ENCODE results near the gene CHAF1A.
A peak's percentile ranks its signal among the peaks of the same experiment; 100 is the strongest.

CHAF1A gene

GRCh38 chr19:4385291-4386040 is 17.0 kb upstream of the CHAF1A start:
- no peak for DNase-seq
- H3K4me3 Mint-ChIP-seq = no peak overlapping the region
- no peak for TF ChIP-seq CTCF (IDR thresholded peaks at IDR 0.05)
- peaks cover 63% of the 10 kb centered on the region for H3K4me1 Mint-ChIP-seq
- no peaks in the 10 kb centered on the region for H3K9me3 Mint-ChIP-seq
- H3K36me3 Mint-ChIP-seq (ENCODE audit: low read depth) = peaks cover 12% of the 10 kb centered on the region
- peak overlapping the region; percentile 91 for H3K27ac Mint-ChIP-seq
- no peaks in the 10 kb centered on the region for H3K27me3 Mint-ChIP-seq (ENCODE audit: low read depth, poor library complexity)

GRCh38 chr19:4386041-4386782 is 16.2 kb upstream of the CHAF1A start:
- DNase-seq = no peak
- Mint-ChIP-seq H3K4me3 (no peak overlapping the region), H3K9me3 (no peaks in the 10 kb centered on the region), H3K27me3 (ENCODE audit: low read depth, poor library complexity) (no peaks in the 10 kb centered on the region), H3K4me1 (peaks cover 63% of the 10 kb centered on the region), H3K36me3 (ENCODE audit: low read depth) (peaks cover 12% of the 10 kb centered on the region), H3K27ac (peak overlapping the region; percentile 36)
- no peak for TF ChIP-seq CTCF (IDR thresholded peaks at IDR 0.05)

- no peaks in the 10 kb centered on the region for H3K9me3 Mint-ChIP-seq
- H3K4me1 Mint-ChIP-seq = peaks cover 70% of the 10 kb centered on the region
- DNase-seq = peak; percentile 34
- peaks cover 11% of the 10 kb centered on the region for H3K36me3 Mint-ChIP-seq (ENCODE audit: low read depth)
- no peak for TF ChIP-seq CTCF (IDR thresholded peaks at IDR 0.05)
- peak overlapping the region; percentile 67 for H3K4me3 Mint-ChIP-seq
- no peaks in the 10 kb centered on the region for H3K27me3 Mint-ChIP-seq (ENCODE audit: low read depth, poor library complexity)
- peak overlapping the region; percentile 97 for H3K27ac Mint-ChIP-seq
Observed at GRCh38 chr19:4388337-4389063, 13.9 kb upstream of the CHAF1A start.

GRCh38 chr19:4389064-4389375 is 13.4 kb upstream of the CHAF1A start:
- H3K36me3 Mint-ChIP-seq (ENCODE audit: low read depth) = peaks cover 6% of the 10 kb centered on the region
- peak overlapping the region; percentile 97 for H3K27ac Mint-ChIP-seq
- no peaks in the 10 kb centered on the region for H3K9me3 Mint-ChIP-seq
- H3K27me3 Mint-ChIP-seq (ENCODE audit: low read depth, poor library complexity) = no peaks in the 10 kb centered on the region
- H3K4me1 Mint-ChIP-seq = peaks cover 74% of the 10 kb centered on the region
- TF ChIP-seq CTCF (IDR thresholded peaks at IDR 0.05) = no peak
- no peak for DNase-seq
- H3K4me3 Mint-ChIP-seq = peak overlapping the region; percentile 13

GRCh38 chr19:4389511-4390016 is 12.9 kb upstream of the CHAF1A start:
- no peak for DNase-seq
- Mint-ChIP-seq H3K9me3 (no peaks in the 10 kb centered on the region), H3K4me1 (peaks cover 80% of the 10 kb centered on the region), H3K36me3 (ENCODE audit: low read depth) (peaks cover 6% of the 10 kb centered on the region), H3K27me3 (ENCODE audit: low read depth, poor library complexity) (no peaks in the 10 kb centered on the region), H3K27ac (peak overlapping the region; percentile 93), H3K4me3 (no peak overlapping the region)
- TF ChIP-seq CTCF (IDR thresholded peaks at IDR 0.05) = no peak
